ENCODE measurements around the gene ANKS1B. TPM values are rescaled to one million over a fixed set of nuclear protein-coding genes. Genes with fewer than 3 reads are reported as not detected.

Gene ANKS1B
- total and polyA plus RNA-seq, 2 of the 4 experiments (the other 2 are of a cell fraction) = 0.17 to 0.18 TPM

DNA sequence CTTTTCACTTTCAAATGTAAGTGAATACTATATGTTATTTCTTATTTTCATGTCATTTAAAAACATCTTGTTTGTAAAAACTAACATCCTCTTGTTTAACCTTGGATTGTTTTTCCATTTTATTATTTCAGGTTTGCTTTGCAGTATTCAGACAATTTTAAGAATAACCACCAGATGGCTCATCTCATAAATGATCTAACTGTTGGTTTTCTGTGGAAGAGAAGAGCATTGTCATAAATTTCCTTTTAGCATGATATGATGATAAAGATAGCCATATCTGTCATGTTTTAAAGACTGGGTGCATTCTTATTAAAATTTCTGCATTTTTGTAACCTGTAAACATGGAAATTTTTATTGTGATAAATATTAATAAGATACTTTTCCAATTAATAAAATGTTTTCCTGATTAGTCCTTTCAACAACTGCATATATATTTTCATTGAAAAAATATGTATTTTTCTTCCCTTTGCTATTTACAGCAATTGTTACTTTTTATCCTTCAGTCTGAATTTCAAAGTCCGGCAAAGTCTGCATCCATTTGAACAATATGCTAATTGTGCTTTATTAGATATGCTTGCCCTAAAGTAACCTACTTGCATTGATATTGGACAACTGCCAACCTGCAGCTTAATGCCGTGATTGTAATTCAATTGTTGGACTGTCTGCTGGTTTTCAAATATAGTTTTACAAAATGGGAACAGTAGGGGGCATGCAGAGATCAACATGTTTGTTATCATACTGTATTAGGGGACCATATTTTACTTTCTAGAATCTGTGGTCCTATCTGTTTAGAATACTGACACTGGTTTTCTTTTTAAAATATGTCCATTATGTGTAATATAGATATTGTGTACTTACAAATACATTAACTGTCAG lies 173.8 kb downstream of the ANKS1B start:
- H3K14ac ChIP-seq (replicated peaks; ENCODE audit: low read depth, low read length) = no peak overlapping the region
- no peak overlapping the region for H3K23ac ChIP-seq (ENCODE audit: low read depth, low read length)
- H3K4ac ChIP-seq (ENCODE audit: low read depth, low read length) = no peak overlapping the region
- DNase-seq (peak; percentile 18), ATAC-seq (ENCODE audit: low read depth) (no peak)
- ChIA-PET POLR2A (ENCODE audit: unreplicated experiment) (interaction anchor here (0.6 kb wide), 1 partner anchor 456 kb away, joined by 6 read pairs; the partner anchor contains the start of gene SCYL2), CTCF (no interaction called here)
- dilution Hi-C loops (cut with HindIII; ENCODE audit: low sequenced_read_pairs, unreplicated experiment) = no loop called here
- no peak overlapping the region for H2AK5ac ChIP-seq (ENCODE audit: low read depth, low read length)
- intact Hi-C loops (cut with micrococcal nuclease) = loop anchor here (2.0 to 10.0 kb wide), 3 partner anchors 244 to 744 kb away; partner anchors contain the start of gene ACTR6
- no peaks in the 10 kb centered on the region for H3K27me3 ChIP-seq (ENCODE audit: control insufficient read depth, insufficient read depth, low read length)
- H3K4me1 ChIP-seq (ENCODE audit: control insufficient read depth, insufficient read depth, low read length) = no peaks in the 10 kb centered on the region
- H2BK15ac ChIP-seq (ENCODE audit: low read depth, low read length) = no peak overlapping the region
- WGBS, 2 experiments (ENCODE audit: extremely low coverage in 2 of 2, insufficient read length in 1 of 2) = no CpG with 5 or more reads among the region's 2 CpGs
- H4K8ac ChIP-seq (ENCODE audit: low read depth in 2 of 2, low read length in 2 of 2) = no peak overlapping the region
- no peak overlapping the region for H3K27ac ChIP-seq (ENCODE audit: insufficient read depth, low read length)
- no peak overlapping the region for H3K56ac ChIP-seq (ENCODE audit: extremely low read depth, insufficient read depth, low read length)
- no peaks in the 10 kb centered on the region for H3K79me1 ChIP-seq (ENCODE audit: low read depth in 1 of 2, low read length in 2 of 2)
- no peak overlapping the region for H2AFZ ChIP-seq (replicated peaks; ENCODE audit: low read length, poor library complexity)
- no peak overlapping the region for H2BK120ac ChIP-seq (ENCODE audit: low read depth, low read length)
- H4K20me1 ChIP-seq (ENCODE audit: insufficient read depth, low read length) = no peaks in the 10 kb centered on the region
- BruUV-seq (replicated peaks) = no TSS peak
- in situ Hi-C loops (cut with MboI; ENCODE audit: low sequenced_read_pairs) = no loop called here
- H3K9me1 ChIP-seq (ENCODE audit: insufficient read depth, low read length) = no peaks in the 10 kb centered on the region
- H2BK5ac ChIP-seq (ENCODE audit: low read depth, low read length, poor library complexity, severe bottlenecking) = no peak overlapping the region
- H4K5ac ChIP-seq (ENCODE audit: low read depth, low read length) = no peak overlapping the region
- no peaks in the 10 kb centered on the region for H3K9me3 ChIP-seq (ENCODE audit: control insufficient read depth, insufficient read depth, low read length)
- no peak overlapping the region for H3K4me3 ChIP-seq (ENCODE audit: insufficient read depth, low read depth, low read length)
- H2AK9ac ChIP-seq (replicated peaks; ENCODE audit: low read depth, low read length, poor library complexity) = no peak overlapping the region
- H4K91ac ChIP-seq (ENCODE audit: insufficient read depth, low read depth, low read length) = no peak overlapping the region
- no peak overlapping the region for H2BK20ac ChIP-seq (ENCODE audit: low read depth, low read length)
- no peak overlapping the region for H3K4me2 ChIP-seq (ENCODE audit: low read depth, low read length)
- no peak overlapping the region for H3K18ac ChIP-seq (ENCODE audit: low read depth, low read length)
- no peaks in the 10 kb centered on the region for H3K36me3 ChIP-seq (ENCODE audit: control insufficient read depth, insufficient read depth, low read length)
- no peak overlapping the region for H3K9ac ChIP-seq (ENCODE audit: low read depth, low read length)
- TF ChIP-seq, protein P1, sequence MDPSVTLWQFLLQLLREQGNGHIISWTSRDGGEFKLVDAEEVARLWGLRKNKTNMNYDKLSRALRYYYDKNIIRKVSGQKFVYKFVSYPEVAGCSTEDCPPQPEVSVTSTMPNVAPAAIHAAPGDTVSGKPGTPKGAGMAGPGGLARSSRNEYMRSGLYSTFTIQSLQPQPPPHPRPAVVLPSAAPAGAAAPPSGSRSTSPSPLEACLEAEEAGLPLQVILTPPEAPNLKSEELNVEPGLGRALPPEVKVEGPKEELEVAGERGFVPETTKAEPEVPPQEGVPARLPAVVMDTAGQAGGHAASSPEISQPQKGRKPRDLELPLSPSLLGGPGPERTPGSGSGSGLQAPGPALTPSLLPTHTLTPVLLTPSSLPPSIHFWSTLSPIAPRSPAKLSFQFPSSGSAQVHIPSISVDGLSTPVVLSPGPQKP (IDR thresholded peaks at IDR 0.05; ENCODE audit: borderline replicate concordance, low read depth, low read length) = no peak
- no peak for TF ChIP-seq POLR2A (IDR thresholded peaks at IDR 0.05; ENCODE audit: low read depth, low read length)
- no peak for TF ChIP-seq BHLHE40 (IDR thresholded peaks at IDR 0.05; ENCODE audit: low read depth, low read length)
- peak; percentile 33; the same call in 1 of the 2 replicates for TF ChIP-seq RAD21 (IDR thresholded peaks at IDR 0.05; ENCODE audit: low read length)
- TF ChIP-seq MXI1 (IDR thresholded peaks at IDR 0.05; ENCODE audit: borderline replicate concordance, low read depth, low read length) = no peak
- TF ChIP-seq FOS (IDR thresholded peaks at IDR 0.05; ENCODE audit: low read depth, low read length) = no peak
- TF ChIP-seq CEBPB (IDR thresholded peaks at IDR 0.05; ENCODE audit: low read depth, low read length) = no peak
- TF ChIP-seq, protein P2, sequence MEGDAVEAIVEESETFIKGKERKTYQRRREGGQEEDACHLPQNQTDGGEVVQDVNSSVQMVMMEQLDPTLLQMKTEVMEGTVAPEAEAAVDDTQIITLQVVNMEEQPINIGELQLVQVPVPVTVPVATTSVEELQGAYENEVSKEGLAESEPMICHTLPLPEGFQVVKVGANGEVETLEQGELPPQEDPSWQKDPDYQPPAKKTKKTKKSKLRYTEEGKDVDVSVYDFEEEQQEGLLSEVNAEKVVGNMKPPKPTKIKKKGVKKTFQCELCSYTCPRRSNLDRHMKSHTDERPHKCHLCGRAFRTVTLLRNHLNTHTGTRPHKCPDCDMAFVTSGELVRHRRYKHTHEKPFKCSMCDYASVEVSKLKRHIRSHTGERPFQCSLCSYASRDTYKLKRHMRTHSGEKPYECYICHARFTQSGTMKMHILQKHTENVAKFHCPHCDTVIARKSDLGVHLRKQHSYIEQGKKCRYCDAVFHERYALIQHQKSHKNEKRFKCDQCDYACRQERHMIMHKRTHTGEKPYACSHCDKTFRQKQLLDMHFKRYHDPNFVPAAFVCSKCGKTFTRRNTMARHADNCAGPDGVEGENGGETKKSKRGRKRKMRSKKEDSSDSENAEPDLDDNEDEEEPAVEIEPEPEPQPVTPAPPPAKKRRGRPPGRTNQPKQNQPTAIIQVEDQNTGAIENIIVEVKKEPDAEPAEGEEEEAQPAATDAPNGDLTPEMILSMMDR (conservative IDR thresholded peaks at IDR 0.05; ENCODE audit: low read depth, low read length) = peak; percentile 33
- TF ChIP-seq, protein P3, sequence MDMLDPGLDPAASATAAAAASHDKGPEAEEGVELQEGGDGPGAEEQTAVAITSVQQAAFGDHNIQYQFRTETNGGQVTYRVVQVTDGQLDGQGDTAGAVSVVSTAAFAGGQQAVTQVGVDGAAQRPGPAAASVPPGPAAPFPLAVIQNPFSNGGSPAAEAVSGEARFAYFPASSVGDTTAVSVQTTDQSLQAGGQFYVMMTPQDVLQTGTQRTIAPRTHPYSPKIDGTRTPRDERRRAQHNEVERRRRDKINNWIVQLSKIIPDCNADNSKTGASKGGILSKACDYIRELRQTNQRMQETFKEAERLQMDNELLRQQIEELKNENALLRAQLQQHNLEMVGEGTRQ (IDR thresholded peaks at IDR 0.05; ENCODE audit: low read depth, low read length) = no peak
- TF ChIP-seq RCOR1 (IDR thresholded peaks at IDR 0.05; ENCODE audit: insufficient replicate concordance, low read length) = no peak
- no peak for TF ChIP-seq MAFK (IDR thresholded peaks at IDR 0.05; ENCODE audit: low read depth, low read length)
- no peak for TF ChIP-seq NFE2L2 (IDR thresholded peaks at IDR 0.05; ENCODE audit: low read depth, low read length)
- TF ChIP-seq RFX5 (IDR thresholded peaks at IDR 0.05; ENCODE audit: low read depth, low read length) = no peak
- TF ChIP-seq MAZ (IDR thresholded peaks at IDR 0.05; ENCODE audit: borderline replicate concordance, low read depth, low read length) = no peak

Measured in IMR-90 (cell line).